HG02763 (cell line): ENCODE data around the gene KIF12.
"Not testable (repeated sequence)": the region's sequence is repeated elsewhere in the genome, so short reads cannot be mapped to it uniquely, and the experiment has no call there.

Experiments
- ATAC-seq: cut with Tn5 transposase; IDR thresholded peaks from one replicate; pipeline ENCODE4 v1.9.1; 2021; ENCODE audit warnings: mild to moderate bottlenecking, moderate library complexity; ENCODE audit not compliant: unreplicated experiment

KIF12 gene

GRCh38 chr9:114098936-114099668, at the start of gene KIF12:
Gene KIF12, minus strand, starts transcription at chr9:114099292. Its CDS starts 16 bp downstream, at chr9:114099276.
- no peak for ATAC-seq

- no peak for ATAC-seq
These were observed 47.6 kb upstream of the KIF12 start for GRCh38 chr9:114146735-114147134.

- ATAC-seq: no peak
These were observed 44.1 kb upstream of the KIF12 start for GRCh38 chr9:114143234-114143633.

- no peak for ATAC-seq
These were observed 42.7 kb upstream of the KIF12 start for GRCh38 chr9:114141553-114142402.

GRCh38 chr9:114140850-114141249, 41.8 kb upstream of the KIF12 start:
- no peak for ATAC-seq

- no peak for ATAC-seq
These were observed 41.3 kb upstream of the KIF12 start for GRCh38 chr9:114140401-114140800.

GRCh38 chr9:114139071-114139470, 40.0 kb upstream of the KIF12 start:
- no peak for ATAC-seq

- ATAC-seq: no peak
These were observed 39.5 kb upstream of the KIF12 start for GRCh38 chr9:114138552-114138971.

- ATAC-seq: no peak
These were observed 38.7 kb upstream of the KIF12 start for GRCh38 chr9:114137831-114138230.

GRCh38 chr9:114134827-114135396, 35.8 kb upstream of the KIF12 start:
- ATAC-seq: no peak

GRCh38 chr9:114132550-114132918, 33.4 kb upstream of the KIF12 start:
- no peak for ATAC-seq

- ATAC-seq: no peak
These were observed 32.9 kb upstream of the KIF12 start for GRCh38 chr9:114131808-114132549.

- no peak for ATAC-seq
These were observed 31.7 kb upstream of the KIF12 start for GRCh38 chr9:114130624-114131277.

- ATAC-seq: no peak
These were observed 31.0 kb upstream of the KIF12 start for GRCh38 chr9:114130141-114130540.

GRCh38 chr9:114128759-114129158, 29.7 kb upstream of the KIF12 start:
- not testable (repeated sequence) for ATAC-seq

GRCh38 chr9:114126247-114127060, 27.4 kb upstream of the KIF12 start:
- ATAC-seq: no peak

GRCh38 chr9:114125476-114126013, 26.5 kb upstream of the KIF12 start:
- ATAC-seq: no peak

- ATAC-seq: no peak
These were observed 25.8 kb upstream of the KIF12 start for GRCh38 chr9:114124666-114125475.

GRCh38 chr9:114124138-114124537, 25.0 kb upstream of the KIF12 start:
- ATAC-seq: no peak
